HK-2 (cell line): Measurements from ENCODE around the gene TSPAN16.

Source experiments
- DNase-seq: peaks from one replicate; pipeline ENCODE4 v3.0.0-alpha.2; 2018; ENCODE audit not compliant: unreplicated experiment

TSPAN16 gene, protein sequence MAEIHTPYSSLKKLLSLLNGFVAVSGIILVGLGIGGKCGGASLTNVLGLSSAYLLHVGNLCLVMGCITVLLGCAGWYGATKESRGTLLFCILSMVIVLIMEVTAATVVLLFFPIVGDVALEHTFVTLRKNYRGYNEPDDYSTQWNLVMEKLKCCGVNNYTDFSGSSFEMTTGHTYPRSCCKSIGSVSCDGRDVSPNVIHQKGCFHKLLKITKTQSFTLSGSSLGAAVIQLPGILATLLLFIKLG

DNA sequence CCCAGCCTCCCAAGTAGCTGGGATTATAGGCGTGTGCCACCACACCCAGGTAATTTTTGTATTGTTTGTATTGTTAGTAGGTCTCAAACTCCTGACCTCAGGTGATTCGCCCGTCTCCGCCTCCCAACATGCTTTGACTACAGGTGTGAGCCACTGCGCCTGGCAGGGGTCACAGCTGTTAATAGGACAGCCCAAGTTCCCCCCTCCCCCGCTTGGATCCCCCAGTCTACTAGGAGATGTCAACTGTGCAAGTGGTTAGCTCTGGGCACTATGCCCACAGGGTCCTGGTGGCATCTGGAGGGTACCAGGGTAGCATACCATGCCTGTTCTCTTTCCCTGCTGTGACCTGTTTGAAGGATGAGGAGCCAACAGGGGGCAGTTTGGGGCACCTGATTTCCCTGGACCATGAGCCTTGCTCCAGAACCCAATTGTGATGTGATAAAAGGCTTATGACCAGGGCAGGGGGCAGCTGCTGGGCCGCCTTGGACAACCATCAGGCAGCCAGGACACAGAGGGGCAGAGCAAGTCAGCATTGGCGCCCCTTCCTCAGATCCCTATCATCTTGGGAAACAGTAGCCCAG, at the start of gene TSPAN16:
Gene TSPAN16, plus strand, starts transcription at position 496 of the 581 bp plus-strand sequence. CDS start 138 bp downstream, outside the sequence.
- no peak for DNase-seq

DNA sequence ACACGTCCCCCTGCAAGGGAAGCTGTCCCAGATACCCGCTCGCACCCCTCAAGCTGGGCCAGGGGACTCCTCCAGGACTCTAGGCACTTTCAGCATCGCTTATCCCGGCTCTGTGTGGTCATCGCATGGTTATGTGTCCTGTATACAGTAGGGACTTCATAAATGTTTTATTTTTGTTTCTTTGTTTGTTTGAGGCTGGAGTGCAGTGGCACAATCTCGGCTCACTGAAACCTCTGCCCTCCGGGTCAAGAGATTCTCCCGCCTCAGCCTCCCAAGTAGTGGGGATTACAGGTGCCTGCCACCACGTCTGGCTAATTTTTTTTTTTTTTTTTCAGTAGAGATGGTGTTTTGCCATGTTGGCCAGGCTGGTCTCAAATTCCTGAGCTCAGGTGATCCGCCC, 49.0 kb upstream of the TSPAN16 start:
- DNase-seq, result no peak

DNA sequence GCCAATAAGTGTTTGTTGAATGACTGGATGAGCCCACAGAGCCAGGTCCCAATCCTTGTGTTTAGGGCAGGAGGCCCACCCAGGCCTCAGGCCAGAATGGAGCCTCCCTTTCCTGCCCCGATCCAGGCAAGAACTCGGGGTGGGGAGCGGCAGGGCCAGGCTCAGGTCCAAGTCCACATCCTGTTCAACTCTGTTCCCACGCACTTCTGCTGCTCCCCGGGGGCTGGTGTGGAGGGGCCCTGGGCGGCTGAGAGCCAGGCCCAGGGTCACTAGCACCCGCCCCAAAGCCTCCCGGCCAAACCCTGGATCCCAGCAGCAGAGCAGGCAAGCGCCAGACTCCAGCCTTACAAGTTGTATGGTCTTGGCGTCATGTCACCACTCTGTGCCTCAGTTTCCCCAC, 48.6 kb upstream of the TSPAN16 start:
- no peak for DNase-seq

DNA sequence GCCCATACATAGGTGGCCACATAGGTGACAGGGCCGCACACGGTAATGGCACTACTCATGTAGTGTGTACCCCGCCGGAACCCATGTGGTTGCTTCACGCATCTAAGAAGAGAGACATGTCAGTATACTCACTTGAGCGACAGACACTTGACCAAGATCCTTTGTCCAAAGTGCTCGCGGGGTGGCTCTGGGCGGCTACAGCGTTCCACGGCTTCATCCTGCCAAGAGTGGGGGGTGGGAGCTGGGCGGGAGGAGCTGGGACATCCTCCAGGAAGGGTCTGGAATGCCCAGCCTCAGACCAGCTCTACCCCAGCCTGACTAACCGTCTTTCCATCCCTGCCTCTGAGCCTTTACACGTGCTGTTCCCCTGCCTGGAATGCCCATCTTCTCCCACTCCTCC, 48.0 kb upstream of the TSPAN16 start:
- no peak for DNase-seq

DNA sequence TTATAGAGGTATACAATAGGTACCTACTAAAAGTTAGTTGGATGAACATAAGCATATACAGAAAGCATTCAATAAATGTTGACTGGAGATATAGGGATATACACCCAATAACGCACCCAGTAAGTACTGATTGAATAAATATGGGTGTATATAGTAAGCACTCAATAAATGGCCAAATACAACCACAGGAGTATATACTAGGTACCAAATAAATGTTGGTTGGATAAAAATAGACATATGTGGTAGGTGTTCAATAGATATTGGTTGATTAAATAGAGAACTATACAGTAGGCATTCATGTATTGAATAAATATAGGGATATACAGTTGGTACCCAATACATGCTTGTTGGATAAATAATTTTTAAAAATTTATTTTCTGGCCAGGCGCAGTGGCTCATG, 47.1 kb upstream of the TSPAN16 start:
- no peak for DNase-seq

DNA sequence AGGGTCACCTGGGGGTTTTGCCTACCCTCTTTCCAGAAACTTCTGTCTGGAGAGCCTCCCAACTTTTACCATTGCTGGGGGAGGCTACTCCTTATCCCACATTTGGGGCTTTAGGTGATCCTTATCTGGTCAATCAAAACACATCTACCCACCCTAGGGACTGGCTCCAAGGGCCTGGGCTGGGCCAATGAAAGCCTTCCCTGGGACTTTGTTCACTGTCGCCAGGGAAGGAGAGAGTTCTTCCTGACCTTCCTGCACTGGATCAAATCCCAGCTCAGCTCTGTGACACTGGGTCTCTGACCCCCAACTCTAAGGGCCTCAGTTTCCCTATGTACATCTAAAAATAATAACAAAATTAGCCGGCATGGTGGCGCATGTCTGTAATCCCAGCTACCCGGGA, 44.7 kb upstream of the TSPAN16 start:
- DNase-seq, result no peak

DNA sequence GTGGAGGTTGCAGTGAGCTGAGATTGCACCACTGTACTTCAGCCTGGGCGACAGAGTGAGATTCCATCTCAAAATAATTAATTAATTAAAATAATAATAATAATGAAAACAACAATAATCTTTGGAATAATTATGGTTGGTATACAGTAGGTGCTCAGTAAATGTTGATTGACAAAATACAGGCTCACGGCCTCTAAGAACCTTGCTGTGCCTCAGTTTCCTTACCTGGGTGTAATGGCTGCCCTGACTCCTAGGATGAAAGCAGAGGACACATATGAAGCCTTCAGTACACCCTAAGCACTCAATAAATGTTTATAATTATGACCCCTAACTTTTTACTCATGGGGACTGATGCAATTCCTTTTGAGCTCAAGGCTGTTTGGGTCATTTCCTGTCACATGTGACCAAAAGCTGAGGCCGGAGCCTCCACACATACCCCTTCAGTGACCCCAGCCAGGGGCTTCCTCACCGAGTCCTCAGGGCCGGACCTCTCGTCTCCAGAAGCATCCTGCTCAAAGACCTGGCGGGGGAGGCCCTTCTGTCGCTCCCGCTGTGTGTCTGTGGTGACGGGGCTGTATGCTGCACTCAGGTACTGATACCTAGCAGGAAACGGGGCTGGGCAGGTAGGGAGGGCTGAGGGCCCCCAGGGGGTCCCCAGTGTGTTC, 44.2 kb upstream of the TSPAN16 start:
- DNase-seq, result no peak

DNA sequence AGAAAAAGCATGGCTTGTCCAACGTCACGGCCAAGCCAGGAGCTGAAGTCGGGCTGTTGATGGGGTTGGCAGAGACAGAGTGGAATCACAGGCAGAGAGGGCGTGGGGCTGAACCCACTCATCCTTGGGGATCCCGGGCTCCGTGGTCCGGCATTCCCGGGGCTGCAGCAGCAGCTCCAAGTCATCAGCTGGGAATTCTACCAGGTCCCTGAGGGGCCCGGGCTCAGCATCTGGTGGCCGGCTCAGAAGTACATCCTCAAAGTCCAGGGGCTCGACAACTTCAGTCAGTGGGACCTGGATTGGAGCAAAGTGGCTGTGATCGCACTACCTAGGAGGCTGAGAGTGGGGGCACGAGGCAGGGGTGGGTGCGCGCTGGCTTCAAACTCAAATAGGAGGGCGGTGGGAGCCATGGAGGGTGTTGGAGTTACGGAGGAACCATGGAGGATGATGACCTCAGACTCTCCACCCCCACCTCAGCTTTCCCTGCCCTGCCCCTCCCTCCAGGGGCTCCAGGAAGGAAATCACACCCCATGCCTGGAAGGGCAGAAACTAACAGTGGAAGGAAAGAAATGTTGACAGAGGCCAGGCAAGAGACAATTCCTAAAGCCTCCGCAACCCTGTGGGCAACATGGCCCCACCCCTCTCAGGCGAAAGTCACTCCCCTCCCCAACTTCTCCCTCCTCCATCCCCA, 43.1 kb upstream of the TSPAN16 start:
- DNase-seq, result no peak

DNA sequence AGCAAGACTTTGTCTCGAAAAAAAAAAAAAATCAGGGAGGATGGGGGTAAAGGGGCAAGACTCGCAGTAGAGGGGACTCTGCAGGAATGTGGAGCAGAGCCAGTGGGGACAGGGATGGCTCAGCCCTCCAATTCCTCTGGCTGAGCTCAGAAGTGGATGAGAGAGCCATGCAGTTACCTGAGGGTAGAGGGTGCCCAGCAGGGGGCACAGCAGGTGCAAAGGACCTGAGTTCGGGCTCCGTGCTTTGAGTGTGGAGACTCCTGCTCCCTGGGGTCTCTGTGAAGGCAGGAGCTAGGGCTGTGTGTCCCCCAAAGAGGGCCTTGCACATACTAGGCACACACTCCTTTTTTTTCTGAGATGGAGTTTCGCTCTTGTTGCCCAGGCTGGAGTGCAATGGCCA, 41.3 kb upstream of the TSPAN16 start:
- DNase-seq, result no peak

DNA sequence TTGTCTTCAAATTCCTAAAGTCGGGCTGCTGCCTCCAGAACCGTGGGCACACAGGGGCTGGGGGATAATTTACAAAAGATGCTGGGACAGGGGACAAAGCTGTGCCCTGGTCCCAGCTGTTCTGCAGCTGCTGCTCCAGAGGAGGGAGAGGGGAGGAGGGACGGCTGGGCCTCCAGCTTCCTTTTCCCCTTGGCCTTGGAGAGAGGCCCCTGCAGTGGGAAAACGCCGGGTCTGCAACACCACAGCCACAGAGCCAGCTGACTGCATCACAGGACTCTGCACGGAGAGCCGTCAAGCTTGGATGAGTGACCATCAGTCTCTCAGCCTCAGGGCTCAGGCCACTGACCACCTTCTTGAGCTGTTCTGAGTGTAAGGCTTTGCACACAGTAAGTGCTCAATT, 39.8 kb upstream of the TSPAN16 start:
- no peak for DNase-seq

DNA sequence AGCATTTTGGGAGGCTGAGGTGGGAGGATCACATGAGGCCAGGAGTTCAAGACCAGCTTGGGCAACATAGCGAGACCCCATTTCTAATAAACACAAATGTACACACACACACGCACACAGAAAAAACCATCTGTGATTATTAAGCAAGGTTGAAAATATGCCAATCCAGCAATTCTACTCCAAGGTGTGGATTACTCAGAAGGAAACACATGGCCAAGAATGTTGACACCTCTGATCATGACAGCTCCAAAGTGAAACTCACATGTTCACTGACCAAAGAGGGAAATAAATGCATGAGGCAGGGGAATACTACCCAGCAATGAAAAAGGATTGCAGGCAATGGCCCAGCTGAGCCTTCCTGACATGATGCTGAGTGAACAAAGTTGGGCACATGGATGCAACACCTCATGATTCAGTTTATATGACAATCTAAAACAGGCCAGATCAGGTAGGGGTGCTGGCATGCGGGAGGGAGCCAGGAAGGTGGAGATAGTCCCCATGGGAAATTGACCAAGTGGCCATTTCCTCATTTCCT, 38.0 kb upstream of the TSPAN16 start:
- no peak for DNase-seq

DNA sequence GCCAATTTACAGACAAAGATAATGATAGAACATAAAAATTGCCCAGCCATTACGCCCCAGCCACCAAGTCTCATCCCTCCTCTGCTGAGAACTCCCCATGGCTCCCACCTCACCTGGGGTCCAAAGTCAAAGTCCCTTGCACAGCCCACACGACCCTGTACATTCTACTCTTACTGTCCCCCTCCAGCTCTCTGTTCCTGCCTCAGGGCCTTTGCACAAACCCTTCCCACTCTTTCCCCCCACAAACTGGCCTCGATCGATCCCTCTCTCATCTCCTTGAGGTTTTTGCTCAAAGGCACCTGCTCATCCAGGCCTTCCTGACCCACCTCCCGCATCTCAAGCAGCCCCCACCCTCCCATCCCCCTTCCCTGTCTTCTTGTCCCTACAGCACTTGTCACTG, 35.0 kb upstream of the TSPAN16 start:
- DNase-seq, result no peak

DNA sequence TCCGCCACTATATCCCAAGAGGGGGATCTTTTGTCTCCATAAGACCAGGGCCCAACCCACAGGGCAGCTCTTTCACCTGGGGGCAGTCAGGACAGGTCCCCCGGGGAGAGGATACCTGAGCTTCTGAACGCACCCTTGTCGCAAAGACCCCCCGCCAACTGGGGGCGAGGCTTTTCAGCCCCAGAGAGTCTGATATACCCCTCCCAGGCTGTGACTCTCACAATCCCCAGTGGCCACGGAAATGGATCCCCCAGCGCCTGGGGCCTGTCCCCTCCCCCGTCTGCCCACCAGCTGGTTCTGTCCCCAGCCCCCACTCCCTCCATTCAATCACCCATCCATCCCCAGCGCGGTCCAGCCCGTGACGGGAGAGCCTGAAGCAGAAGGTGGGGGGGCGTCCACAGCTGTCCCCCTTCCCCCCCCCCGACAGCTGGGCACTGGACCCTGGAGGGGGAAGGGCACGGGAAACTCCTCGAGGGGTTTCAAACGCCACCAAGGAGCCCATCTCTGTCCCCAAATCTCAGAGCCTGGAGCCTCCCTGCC, 34.5 kb upstream of the TSPAN16 start:
- no peak for DNase-seq

DNA sequence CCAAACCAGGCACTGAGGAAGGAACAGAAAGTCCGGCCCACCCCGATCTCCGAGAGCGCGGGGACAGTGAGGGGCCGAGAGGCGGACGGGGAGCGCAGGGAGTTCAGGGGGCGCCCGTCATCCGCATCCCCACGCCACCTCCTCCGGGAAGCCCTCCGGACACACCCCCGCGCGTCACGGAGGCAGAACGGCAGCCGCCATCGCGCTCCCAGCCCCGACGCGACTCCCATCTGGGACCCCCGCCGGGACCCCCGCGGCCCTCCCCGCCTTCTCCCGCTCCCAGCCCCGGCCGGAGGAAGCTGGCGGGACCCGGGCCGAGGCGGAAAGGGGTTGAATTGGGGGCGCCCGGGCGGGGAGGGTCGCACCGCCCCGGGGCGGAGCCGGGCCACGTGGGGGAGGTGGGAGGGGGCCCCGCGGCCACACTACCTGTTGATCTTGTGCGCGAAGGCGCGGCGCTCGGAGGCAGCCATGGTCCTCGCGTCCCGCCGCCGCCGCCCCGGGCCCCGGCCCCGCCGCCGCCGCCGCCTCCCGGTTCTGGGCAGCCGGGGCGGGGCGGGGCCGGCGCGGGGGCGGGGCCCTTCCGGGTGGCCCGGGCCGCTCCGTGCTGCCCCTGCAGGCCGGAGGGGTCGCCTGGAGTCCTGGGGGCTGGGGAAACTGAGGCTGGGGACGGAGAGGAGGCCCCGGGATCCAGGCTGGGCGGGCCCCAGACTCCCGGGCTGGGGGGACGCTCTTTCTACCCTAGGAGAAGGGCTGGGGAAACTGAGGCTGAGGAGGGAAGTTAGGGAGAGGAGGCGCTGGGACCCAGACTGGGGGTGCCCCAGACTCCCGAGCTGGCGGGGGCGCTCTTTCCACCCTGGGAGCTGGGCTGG, 33.8 kb upstream of the TSPAN16 start, which contains the start of gene DOCK6:
Gene DOCK6, minus strand, starts transcription at position 554 of the 869 bp plus-strand sequence. Its CDS starts 84 bp downstream, at position 470.
- DNase-seq, result peak; percentile 22

DNA sequence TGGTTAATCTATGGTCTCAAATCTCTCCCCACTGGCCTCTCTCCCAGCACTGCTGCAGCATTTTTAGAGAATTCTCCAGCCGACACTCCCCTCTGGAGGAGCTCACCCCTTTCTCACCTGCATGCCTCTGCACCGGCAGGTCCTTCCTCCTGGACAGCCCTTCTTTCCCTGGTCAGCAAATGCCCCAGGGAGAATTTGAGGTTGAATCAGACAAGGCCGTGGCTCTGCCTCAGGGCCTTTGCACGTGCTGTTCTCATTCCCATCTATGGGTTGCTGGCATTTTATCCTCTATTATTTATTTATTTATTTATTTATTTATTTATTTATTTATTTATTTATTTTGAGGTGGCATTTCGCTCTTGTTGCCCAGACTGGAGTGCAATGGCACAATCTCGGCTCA, 32.2 kb upstream of the TSPAN16 start:
- DNase-seq, result no peak

DNA sequence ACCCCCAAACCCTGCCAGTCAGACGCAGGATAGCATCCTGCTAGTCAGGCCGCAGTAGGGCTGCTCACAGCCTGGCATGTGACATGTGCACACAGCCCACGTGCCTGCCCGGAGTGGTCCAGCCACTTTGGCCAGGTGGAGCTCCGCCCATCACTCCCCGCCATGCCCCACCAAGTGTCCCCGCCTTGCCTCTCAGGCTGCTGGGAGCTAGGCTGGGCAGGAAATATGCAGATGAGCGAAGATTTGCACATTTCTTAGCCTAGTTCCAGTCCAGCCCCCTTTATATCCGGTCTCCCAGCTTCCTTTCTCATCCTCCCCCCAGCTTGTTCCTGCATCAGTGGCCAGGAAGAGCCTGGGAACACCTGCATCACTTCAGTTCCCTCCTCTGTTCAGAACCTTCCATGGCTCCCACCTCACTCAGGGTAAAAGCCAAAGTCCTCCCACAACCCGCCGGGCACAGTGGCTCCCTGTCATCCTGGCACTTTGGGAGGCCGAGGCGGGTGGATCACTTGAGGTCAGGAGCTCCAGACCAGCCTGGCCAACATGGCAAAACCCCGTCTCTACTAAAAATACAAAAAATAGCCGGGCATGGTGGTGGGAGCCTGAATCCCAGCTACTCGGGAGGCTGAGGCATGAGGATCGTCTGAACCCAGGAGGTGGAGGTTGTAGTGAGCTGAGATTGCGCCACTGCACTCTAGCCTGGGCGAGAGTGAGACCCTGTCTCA, 31.3 kb upstream of the TSPAN16 start:
- peak; percentile 65 for DNase-seq

DNA sequence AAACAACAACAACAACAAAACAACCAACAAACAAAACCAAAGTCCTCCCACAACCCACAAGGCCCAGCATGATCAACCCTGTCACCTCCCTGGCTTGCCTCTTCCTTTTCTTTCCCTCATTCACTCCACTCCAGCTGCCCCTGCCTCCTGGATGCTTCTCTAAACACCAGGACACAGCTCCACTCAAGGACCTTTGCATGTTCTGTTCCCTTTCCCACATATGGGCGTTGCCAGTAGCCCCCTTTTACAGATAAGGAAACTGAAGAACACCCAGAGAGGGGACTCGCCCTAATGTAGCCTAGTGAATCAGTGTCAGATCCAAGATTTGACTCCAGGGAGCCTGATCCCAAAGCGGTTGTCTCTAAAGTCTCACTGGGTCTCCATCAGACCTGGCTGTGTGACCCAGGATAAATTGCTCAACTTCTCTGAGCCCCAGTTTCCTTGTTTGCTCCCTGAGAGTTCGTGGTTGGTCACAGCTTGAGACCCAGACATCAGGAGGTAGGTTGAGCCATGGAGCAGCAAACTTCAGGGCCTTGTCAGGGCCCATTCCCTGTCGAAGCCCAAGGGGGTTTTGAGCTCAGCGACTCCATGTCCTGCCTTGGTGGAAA, 30.7 kb upstream of the TSPAN16 start:
- DNase-seq, result no peak

DNA sequence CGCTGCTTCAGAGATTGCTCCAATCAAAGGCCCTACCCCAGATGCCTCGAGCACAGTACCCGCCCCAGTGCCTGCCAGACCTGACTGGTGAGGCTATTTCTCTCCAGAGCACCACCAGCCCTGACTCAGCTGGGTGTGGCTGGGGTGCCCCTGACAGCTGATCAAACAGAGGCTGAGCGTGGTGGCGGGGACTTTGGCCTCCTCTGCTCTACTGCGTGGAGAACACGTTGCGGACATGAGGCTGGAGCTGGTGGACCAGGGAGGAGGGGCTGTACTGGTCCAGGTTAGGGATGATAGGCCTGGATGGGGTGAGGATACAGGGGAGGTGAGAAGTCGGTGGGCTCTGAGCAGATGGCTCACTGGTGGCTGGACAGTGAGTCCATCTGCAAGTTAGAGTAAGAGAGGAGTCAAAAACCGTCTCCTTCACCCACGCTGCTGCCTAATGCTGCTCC, 30.1 kb upstream of the TSPAN16 start:
- peak; percentile 27 for DNase-seq

DNA sequence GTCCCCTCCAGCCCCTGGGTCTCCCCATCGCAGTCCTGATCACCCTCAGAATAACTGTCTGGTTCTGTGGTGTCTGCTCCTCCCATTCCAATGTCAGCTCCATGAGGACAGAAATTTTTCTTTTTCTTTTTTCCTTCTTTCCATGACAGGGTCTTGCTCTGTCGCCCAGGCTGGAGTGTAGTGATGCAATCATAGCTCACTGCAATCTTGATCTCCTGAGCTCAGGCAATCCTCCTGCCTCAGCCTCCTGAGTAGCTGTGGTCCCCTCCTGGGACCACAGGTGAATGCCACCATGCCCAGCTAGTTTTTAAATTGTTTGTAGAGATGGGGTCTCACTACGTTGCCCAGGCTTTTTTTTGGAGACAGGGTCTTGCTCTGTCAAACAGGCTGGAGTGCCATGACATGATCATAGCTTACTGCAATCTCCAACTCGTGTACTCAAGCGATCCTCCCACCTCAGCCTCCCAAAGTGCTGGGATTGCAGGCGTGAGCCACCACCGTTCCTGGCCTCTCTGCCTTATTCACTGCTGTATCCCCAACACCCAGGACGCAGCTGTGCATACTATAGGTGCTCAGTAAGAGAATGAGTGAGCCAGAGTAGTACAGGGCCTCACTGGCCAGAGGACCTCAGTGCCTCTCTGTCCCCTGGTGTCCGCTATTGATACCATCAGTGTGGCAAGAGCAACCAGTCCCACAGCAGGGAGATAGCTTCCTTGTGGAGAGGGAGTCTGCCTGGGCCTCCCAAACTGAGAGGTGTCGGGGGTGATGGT, 28.5 kb upstream of the TSPAN16 start:
- DNase-seq, result no peak
